ENCODE data around the gene ZP2.

Gene ZP2

GRCh38 chr16:21167360-21167759, 44.0 kb downstream of the ZP2 start:
- no peaks in the 10 kb centered on the region for H3K27me3 ChIP-seq (ENCODE audit: control insufficient read depth, low read length)
- no peaks in the 10 kb centered on the region for H3K4me1 ChIP-seq (ENCODE audit: control insufficient read depth, low read length)
- H3K27ac ChIP-seq (ENCODE audit: low read depth, low read length): no peak overlapping the region
- no peaks in the 10 kb centered on the region for H4K20me1 ChIP-seq (ENCODE audit: control insufficient read depth, insufficient read depth, low read depth, low read length)
- no peak overlapping the region for H3K4me3 ChIP-seq (ENCODE audit: low read length)
- no peaks in the 10 kb centered on the region for H3K9me2 ChIP-seq (replicated peaks; ENCODE audit: control insufficient read depth, low read length)
- H3K4me2 ChIP-seq (ENCODE audit: low read length): no peak overlapping the region
- no peaks in the 10 kb centered on the region for H3K9me3 ChIP-seq (ENCODE audit: control insufficient read depth, insufficient read depth, low read length)
- H3F3A ChIP-seq (ENCODE audit: control insufficient read depth, insufficient read depth): no peaks in the 10 kb centered on the region
- no peak for TF ChIP-seq EZH2phosphoT487 (IDR thresholded peaks at IDR 0.05; ENCODE audit: borderline replicate concordance, low read length)
- no peak for TF ChIP-seq CTCF (IDR thresholded peaks at IDR 0.05; ENCODE audit: low read depth, low read length, poor library complexity, severe bottlenecking)
- peaks cover 13% of the 10 kb centered on the region for H3K79me2 ChIP-seq (ENCODE audit: control insufficient read depth, low read length)
- peaks cover 73% of the 10 kb centered on the region for H3K36me3 ChIP-seq (ENCODE audit: control insufficient read depth, low read length)

GRCh38 chr16:21166561-21166961, 44.8 kb downstream of the ZP2 start:
- H4K20me1 ChIP-seq (ENCODE audit: control insufficient read depth, insufficient read depth, low read depth, low read length): no peaks in the 10 kb centered on the region
- H3K4me3 ChIP-seq (ENCODE audit: low read length): no peak overlapping the region
- H3K9me2 ChIP-seq (replicated peaks; ENCODE audit: control insufficient read depth, low read length): no peaks in the 10 kb centered on the region
- H3K36me3 ChIP-seq (ENCODE audit: control insufficient read depth, low read length): peaks cover 74% of the 10 kb centered on the region
- peaks cover 2% of the 10 kb centered on the region for H3K4me1 ChIP-seq (ENCODE audit: control insufficient read depth, low read length)
- H3K27ac ChIP-seq (ENCODE audit: low read depth, low read length): no peak overlapping the region
- H3K9me3 ChIP-seq (ENCODE audit: control insufficient read depth, insufficient read depth, low read length): no peaks in the 10 kb centered on the region
- H3K79me2 ChIP-seq (ENCODE audit: control insufficient read depth, low read length): peaks cover 18% of the 10 kb centered on the region
- no peaks in the 10 kb centered on the region for H3F3A ChIP-seq (ENCODE audit: control insufficient read depth, insufficient read depth)
- TF ChIP-seq EZH2phosphoT487 (IDR thresholded peaks at IDR 0.05; ENCODE audit: borderline replicate concordance, low read length): no peak
- TF ChIP-seq CTCF (IDR thresholded peaks at IDR 0.05; ENCODE audit: low read depth, low read length, poor library complexity, severe bottlenecking): no peak
- no peak overlapping the region for H3K4me2 ChIP-seq (ENCODE audit: low read length)
- no peaks in the 10 kb centered on the region for H3K27me3 ChIP-seq (ENCODE audit: control insufficient read depth, low read length)

- TF ChIP-seq EZH2phosphoT487 (IDR thresholded peaks at IDR 0.05; ENCODE audit: borderline replicate concordance, low read length) (no peak), CTCF (IDR thresholded peaks at IDR 0.05; ENCODE audit: low read depth, low read length, poor library complexity, severe bottlenecking) (no peak)
Measured at GRCh38 chr16:21164521-21165168, 46.7 kb downstream of the ZP2 start.

More at GRCh38 chr16:21164521-21165168, 46.7 kb downstream of the ZP2 start:
- Histone ChIP-seq H4K20me1 (ENCODE audit: control insufficient read depth, insufficient read depth, low read depth, low read length) (no peaks in the 10 kb centered on the region), H3K36me3 (ENCODE audit: control insufficient read depth, low read length) (peaks cover 68% of the 10 kb centered on the region), H3K9me3 (ENCODE audit: control insufficient read depth, insufficient read depth, low read length) (no peaks in the 10 kb centered on the region), H3K9me2 (replicated peaks; ENCODE audit: control insufficient read depth, low read length) (no peaks in the 10 kb centered on the region), H3K4me2 (ENCODE audit: low read length) (no peak overlapping the region), H3K4me3 (ENCODE audit: low read length) (no peak overlapping the region), H3K79me2 (ENCODE audit: control insufficient read depth, low read length) (peaks cover 37% of the 10 kb centered on the region), H3K4me1 (ENCODE audit: control insufficient read depth, low read length) (peaks cover 18% of the 10 kb centered on the region), H3K27me3 (ENCODE audit: control insufficient read depth, low read length) (no peaks in the 10 kb centered on the region), H3F3A (ENCODE audit: control insufficient read depth, insufficient read depth) (no peaks in the 10 kb centered on the region), H3K27ac (ENCODE audit: low read depth, low read length) (no peak overlapping the region)
